IMR-90 (cell line): ENCODE measurements around the gene GBE1. TPM values are rescaled to one million over a fixed set of nuclear protein-coding genes. Genes with fewer than 3 reads are reported as not detected.

Experiments
- ATAC-seq: fragments of 200-7000 bp; cut with Tn5 transposase; 2 replicates; pipeline ENCODE4 v1.9.1; 2020; ENCODE audit warnings: low read depth, mild to moderate bottlenecking, moderate library complexity
- BruUV-seq: library from RNA; stranded (reverse); fragments of 400-500 nt; replicated peaks from 2 replicates; lab custom pipeline; 2021; lab: Mats Ljungman, UMichigan
- CTCF ChIA-PET: fragments of 300-600 bp; formaldehyde crosslinking; extraction: SDS; loops from one replicate; lab custom pipeline; 2021; ENCODE audit warnings: antibody characterized with exemption; lab: Yijun Ruan, JAX
- POLR2A ChIA-PET: fragments of 300-600 bp; sonication (Branson Sonifier 250); formaldehyde crosslinking; loops from one replicate; lab custom pipeline; 2022; ENCODE audit warnings: antibody characterized with exemption; ENCODE audit not compliant: unreplicated experiment; lab: Charles Lee
- DNase-seq: peaks from one replicate; pipeline ENCODE4 v3.0.0; 2013
- H2AFZ ChIP-seq: replicated peaks from 2 replicates; pipeline ENCODE3; 2013; ENCODE audit warnings: low read length, mild to moderate bottlenecking; ENCODE audit not compliant: poor library complexity
- H2AK5ac ChIP-seq: 2 replicates; pipeline ENCODE4 v1.6.1; 2013; ENCODE audit warnings: low read depth, low read length, inconsistent platforms
- H2AK9ac ChIP-seq: replicated peaks from 2 replicates; pipeline ENCODE3; 2013; ENCODE audit warnings: mild to moderate bottlenecking, low read depth, low read length, moderate library complexity; ENCODE audit not compliant: poor library complexity
- H2BK120ac ChIP-seq: 2 replicates; pipeline ENCODE4 v1.6.1; 2013; ENCODE audit warnings: low read depth, low read length, inconsistent platforms
- H2BK15ac ChIP-seq: 3 replicates; pipeline ENCODE4 v1.6.1; 2013; ENCODE audit warnings: low read depth, low read length, inconsistent platforms
- H2BK20ac ChIP-seq: 2 replicates; pipeline ENCODE4 v1.6.1; 2013; ENCODE audit warnings: low read depth, mild to moderate bottlenecking, inconsistent platforms, low read length, moderate library complexity
- H2BK5ac ChIP-seq: 2 replicates; pipeline ENCODE4 v1.6.1; 2013; ENCODE audit warnings: mild to moderate bottlenecking, low read depth, low read length, inconsistent platforms; ENCODE audit not compliant: poor library complexity, severe bottlenecking
- H3K14ac ChIP-seq: replicated peaks from 2 replicates; pipeline ENCODE4 v1.6.1; 2013; ENCODE audit warnings: low read depth, low read length, inconsistent platforms
- H3K18ac ChIP-seq: 2 replicates; pipeline ENCODE4 v1.6.1; 2013; ENCODE audit warnings: low read depth, low read length, control low read depth
- H3K23ac ChIP-seq: 2 replicates; pipeline ENCODE4 v1.6.1; 2013; ENCODE audit warnings: low read depth, low read length, inconsistent platforms
- H3K27ac ChIP-seq: 2 replicates; pipeline ENCODE4 v1.5.1; 2013; ENCODE audit warnings: mild to moderate bottlenecking, control low read depth, low read length; ENCODE audit not compliant: insufficient read depth
- H3K27me3 ChIP-seq: 2 replicates; pipeline ENCODE4 v1.6.1; 2013; ENCODE audit warnings: low read length; ENCODE audit not compliant: control insufficient read depth, insufficient read depth
- H3K36me3 ChIP-seq: 2 replicates; pipeline ENCODE4 v1.6.1; 2013; ENCODE audit warnings: low read length, mixed read lengths; ENCODE audit not compliant: control insufficient read depth, insufficient read depth
- H3K4ac ChIP-seq: 2 replicates; pipeline ENCODE4 v1.6.1; 2013; ENCODE audit warnings: low read depth, low read length, inconsistent platforms
- H3K4me1 ChIP-seq: 2 replicates; pipeline ENCODE4 v1.6.1; 2013; ENCODE audit warnings: low read length, mixed read lengths; ENCODE audit not compliant: control insufficient read depth, insufficient read depth
- H3K4me2 ChIP-seq: 2 replicates; pipeline ENCODE4 v1.6.1; 2013; ENCODE audit warnings: low read depth, mild to moderate bottlenecking, control low read depth, low read length, moderate library complexity
- H3K4me3 ChIP-seq: 2 replicates; pipeline ENCODE4 v1.5.1; 2013; ENCODE audit warnings: low read depth, mild to moderate bottlenecking, control low read depth, low read length, moderate library complexity; ENCODE audit not compliant: insufficient read depth
- H3K56ac ChIP-seq: 2 replicates; pipeline ENCODE4 v1.6.1; 2013; ENCODE audit warnings: low read length, inconsistent platforms; ENCODE audit not compliant: insufficient read depth; ENCODE audit errors: extremely low read depth
- H3K79me1 ChIP-seq, 2 experiments: 2 replicates each; pipeline ENCODE4 v1.6.1; 2013; ENCODE audit warnings: low read length in 2 of 2, inconsistent platforms in 1 of 2, low read depth in 1 of 2
- H3K9ac ChIP-seq: 2 replicates; pipeline ENCODE4 v1.6.1; 2013; ENCODE audit warnings: low read depth, low read length, control low read depth
- H3K9me1 ChIP-seq: 2 replicates; pipeline ENCODE4 v1.6.1; 2013; ENCODE audit warnings: low read length, inconsistent platforms; ENCODE audit not compliant: insufficient read depth
- H3K9me3 ChIP-seq: 2 replicates; pipeline ENCODE4 v1.6.1; 2013; ENCODE audit warnings: low read length; ENCODE audit not compliant: control insufficient read depth, insufficient read depth
- H4K20me1 ChIP-seq: 2 replicates; pipeline ENCODE4 v1.6.1; 2013; ENCODE audit warnings: low read length, inconsistent platforms; ENCODE audit not compliant: insufficient read depth
- H4K5ac ChIP-seq: 2 replicates; pipeline ENCODE4 v1.6.1; 2013; ENCODE audit warnings: mild to moderate bottlenecking, low read depth, low read length, control low read depth
- H4K8ac ChIP-seq, 2 experiments: 2 replicates each; pipeline ENCODE4 v1.6.1; 2013; ENCODE audit warnings: low read depth in 2 of 2, low read length in 2 of 2, control low read depth in 1 of 2, inconsistent platforms in 1 of 2
- H4K91ac ChIP-seq: 2 replicates; pipeline ENCODE4 v1.6.1; 2013; ENCODE audit warnings: low read depth, low read length, inconsistent platforms; ENCODE audit not compliant: insufficient read depth
- BHLHE40 ChIP-seq: fragments of 150-350 bp; IDR thresholded peaks from 2 replicates; pipeline ENCODE4 v1.6.1; 2016; ENCODE audit warnings: mild to moderate bottlenecking, low read depth, low read length
- CHD1 ChIP-seq: IDR thresholded peaks from 2 replicates; pipeline ENCODE4 v1.6.1; 2012; ENCODE audit warnings: low read depth, low read length, improper control_type of control experiment
- ELK1 ChIP-seq: fragments of 150-350 bp; IDR thresholded peaks from 2 replicates; pipeline ENCODE4 v1.6.1; 2016; ENCODE audit warnings: low read depth, mild to moderate bottlenecking, low read length, moderate library complexity, borderline replicate concordance
- FOS ChIP-seq: fragments of 150-350 bp; IDR thresholded peaks from 2 replicates; pipeline ENCODE4 v1.6.1; 2016; ENCODE audit warnings: low read depth, low read length
- MAFK ChIP-seq: IDR thresholded peaks from 2 replicates; pipeline ENCODE4 v1.6.1; 2012; ENCODE audit warnings: low read depth, low read length, improper control_type of control experiment
- MAZ ChIP-seq: IDR thresholded peaks from 2 replicates; pipeline ENCODE4 v1.6.1; 2012; ENCODE audit warnings: low read depth, mild to moderate bottlenecking, low read length, improper control_type of control experiment, moderate library complexity, borderline replicate concordance
- RAD21 ChIP-seq: IDR thresholded peaks from 2 replicates; pipeline ENCODE4 v1.6.1; 2012; ENCODE audit warnings: low read length, improper control_type of control experiment
- RCOR1 ChIP-seq: IDR thresholded peaks from 2 replicates; pipeline ENCODE4 v1.6.1; 2012; ENCODE audit warnings: mild to moderate bottlenecking, low read length, improper control_type of control experiment; ENCODE audit not compliant: insufficient replicate concordance
- SMC3 ChIP-seq: fragments of 150-350 bp; IDR thresholded peaks from 2 replicates; pipeline ENCODE4 v1.6.1; 2016; ENCODE audit warnings: low read depth, mild to moderate bottlenecking, antibody characterized with exemption, low read length, moderate library complexity
- WGBS, 2 experiments: methylation state at CpG; one replicate each; pipeline versions ENCODE4 v1.1.5 to v1.1.7; 2013; ENCODE audit warnings: missing lambda C conversion rate in 2 of 2; ENCODE audit not compliant: insufficient read length in 1 of 2; ENCODE audit errors: extremely low coverage in 2 of 2; 5-methylcytosine and 5-hydroxymethylcytosine counted together
- dilution Hi-C: fragments of 300-500 bp; cut with HindIII; formaldehyde crosslinking; loops from one replicate; pipeline ENCODE4 v1.14.3; 2018; ENCODE audit warnings: low sequenced_read_pairs; ENCODE audit not compliant: unreplicated experiment
- in situ Hi-C: fragments of 300-500 bp; cut with MboI; formaldehyde crosslinking; loops from 3 replicates; pipeline ENCODE4 v1.14.3; 2019; ENCODE audit warnings: low sequenced_read_pairs, inconsistent platforms, mixed read lengths
- intact Hi-C: fragments of 100-400 bp; cut with micrococcal nuclease; formaldehyde crosslinking; loops from 2 replicates; pipeline ENCODE4 v1.10.0; 2022
- polyA plus RNA-seq, 3 experiments: library from polyadenylated mRNA; depleted of rRNA; stranded (reverse); fragments of >200 nt; gene quantifications; 2 replicates each; pipeline ENCODE4 v1.2.3, GENCODE V29; 2012; ENCODE audit warnings: low replicate concordance in 1 of 3
- total RNA-seq: library from RNA; depleted of rRNA; stranded (reverse); fragments of >200 nt; gene quantifications from 2 replicates; pipeline ENCODE4 v1.2.3, GENCODE V29; 2012
- TF ChIP-seq, protein P1 (sequence below): conservative IDR thresholded peaks from 2 replicates; pipeline ENCODE4 v1.5.1; 2012; ENCODE audit warnings: mild to moderate bottlenecking, low read depth, low read length, improper control_type of control experiment

The GBE1 gene
- total and polyA plus RNA-seq, 2 of the 4 experiments (the other 2 are of a cell fraction): 36.7 to 90.3 TPM

DNA sequence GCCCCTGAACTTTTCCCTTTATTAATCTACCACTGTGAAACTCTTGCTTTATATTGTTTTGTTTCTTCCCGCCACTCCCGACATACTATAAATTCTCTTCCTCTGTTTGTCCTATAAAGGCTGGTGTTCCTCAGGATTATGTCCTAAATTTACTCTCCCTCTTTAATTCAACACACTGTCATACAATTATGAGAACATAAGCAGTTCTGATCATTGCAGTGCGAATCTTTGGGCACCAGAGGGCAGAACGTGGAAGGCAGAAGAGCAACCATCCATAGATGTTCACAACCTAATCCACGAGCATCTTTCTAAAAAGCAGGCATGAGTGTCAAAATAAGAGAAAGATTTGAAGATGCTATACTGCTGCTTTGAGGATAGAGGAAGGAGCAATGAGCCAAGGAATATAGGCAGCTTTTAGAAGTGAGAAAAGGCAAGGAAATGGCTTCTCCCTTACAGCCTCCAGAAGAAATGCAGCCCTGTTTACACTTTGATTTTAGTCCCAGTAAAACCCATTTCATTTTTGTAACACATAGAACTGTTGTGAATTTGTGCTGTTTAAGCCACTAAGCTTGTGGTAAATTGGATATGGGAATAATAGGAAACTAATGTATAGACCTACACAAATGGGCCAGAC lies 179.4 kb downstream of the GBE1 start:
- no peak overlapping the region for H2BK120ac ChIP-seq
- ATAC-seq: peak; percentile 88
- H3K9me1 ChIP-seq: no peaks in the 10 kb centered on the region
- H3K14ac ChIP-seq: no peak overlapping the region
- no peak overlapping the region for H4K91ac ChIP-seq
- no peak overlapping the region for H4K8ac ChIP-seq
- 0 out of 4 replicates have a peak, but pooled peaks cover 0 to 3% of the 10 kb centered on the region in 2 experiments for H3K79me1 ChIP-seq
- no peaks in the 10 kb centered on the region for H4K20me1 ChIP-seq
- intact Hi-C loops (loop anchor here (1.0 to 10.0 kb wide), 4 partner anchors 61 to 551 kb away; no protein-coding TSS in a partner anchor), in situ Hi-C loops (no loop called here), dilution Hi-C loops (no loop called here)
- H3K23ac ChIP-seq: no peak overlapping the region
- no peaks in the 10 kb centered on the region for H3K27me3 ChIP-seq
- no peak overlapping the region for H2AK9ac ChIP-seq
- ChIA-PET POLR2A (no interaction called here), CTCF (interaction anchor here (0.5 to 3.1 kb wide), 5 partner anchors 19 to 161 kb away, joined by 3 to 9 read pairs (median 4); no protein-coding TSS in a partner anchor)
- H3K4me1 ChIP-seq: no peaks in the 10 kb centered on the region
- no peaks in the 10 kb centered on the region for H3K9me3 ChIP-seq
- no peak overlapping the region for H3K18ac ChIP-seq
- H3K4me3 ChIP-seq: no peak overlapping the region
- H3K9ac ChIP-seq: no peak overlapping the region
- no peak overlapping the region for H3K4me2 ChIP-seq
- no peak overlapping the region for H2AFZ ChIP-seq
- H3K27ac ChIP-seq: no peak overlapping the region
- H3K56ac ChIP-seq: no peak overlapping the region
- no peak for TF ChIP-seq FOS
- no peak for TF ChIP-seq MAZ
- TF ChIP-seq CHD1: no peak
- TF ChIP-seq, protein P1, sequence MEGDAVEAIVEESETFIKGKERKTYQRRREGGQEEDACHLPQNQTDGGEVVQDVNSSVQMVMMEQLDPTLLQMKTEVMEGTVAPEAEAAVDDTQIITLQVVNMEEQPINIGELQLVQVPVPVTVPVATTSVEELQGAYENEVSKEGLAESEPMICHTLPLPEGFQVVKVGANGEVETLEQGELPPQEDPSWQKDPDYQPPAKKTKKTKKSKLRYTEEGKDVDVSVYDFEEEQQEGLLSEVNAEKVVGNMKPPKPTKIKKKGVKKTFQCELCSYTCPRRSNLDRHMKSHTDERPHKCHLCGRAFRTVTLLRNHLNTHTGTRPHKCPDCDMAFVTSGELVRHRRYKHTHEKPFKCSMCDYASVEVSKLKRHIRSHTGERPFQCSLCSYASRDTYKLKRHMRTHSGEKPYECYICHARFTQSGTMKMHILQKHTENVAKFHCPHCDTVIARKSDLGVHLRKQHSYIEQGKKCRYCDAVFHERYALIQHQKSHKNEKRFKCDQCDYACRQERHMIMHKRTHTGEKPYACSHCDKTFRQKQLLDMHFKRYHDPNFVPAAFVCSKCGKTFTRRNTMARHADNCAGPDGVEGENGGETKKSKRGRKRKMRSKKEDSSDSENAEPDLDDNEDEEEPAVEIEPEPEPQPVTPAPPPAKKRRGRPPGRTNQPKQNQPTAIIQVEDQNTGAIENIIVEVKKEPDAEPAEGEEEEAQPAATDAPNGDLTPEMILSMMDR: peak; percentile 62
- TF ChIP-seq RCOR1: no peak
- TF ChIP-seq BHLHE40: no peak
- peak; percentile 69 for TF ChIP-seq RAD21
- TF ChIP-seq MAFK: no peak
- TF ChIP-seq SMC3: peak; percentile 59
- no peak for TF ChIP-seq ELK1
- no peak overlapping the region for H2AK5ac ChIP-seq
- no peak overlapping the region for H3K4ac ChIP-seq
- no peak overlapping the region for H2BK5ac ChIP-seq
- peak; percentile 47 for DNase-seq
- H2BK20ac ChIP-seq: no peak overlapping the region
- H4K5ac ChIP-seq: no peak overlapping the region
- BruUV-seq: no TSS peak
- H3K36me3 ChIP-seq: peaks cover 5% of the 10 kb centered on the region
- no peak overlapping the region for H2BK15ac ChIP-seq
- WGBS, 2 experiments: no CpG with 5 or more reads among the region's 5 CpGs
